Breast epithelium (tissue), 4 donors: ENCODE measurements around the gene DET1. TPM values are rescaled to one million over a fixed set of nuclear protein-coding genes. Genes with fewer than 3 reads are reported as not detected.
"Not testable (repeated sequence)": the region's sequence is repeated elsewhere in the genome, so short reads cannot be mapped to it uniquely, and the experiment has no call there.

Source experiments
- DNase-seq, 2 donors: peaks; one replicate each; pipeline ENCODE4 v3.0.0-alpha.2; 2019; ENCODE audit warnings: low spot score in 2 of 2
- H3K27ac ChIP-seq, 2 donors: fragments of 200-600 bp; sonication (generic) in 1 of 2; one replicate each; pipeline ENCODE4 v1.5.1; 2016 to 2019; ENCODE audit warnings: mild to moderate bottlenecking in 1 of 2
- H3K27me3 ChIP-seq, 2 donors: fragments of 200-600 bp; sonication (generic) in 1 of 2; one replicate each; pipeline versions ENCODE4 v1.5.1 to v1.6.0; 2017 to 2019; ENCODE audit warnings: control low read depth in 1 of 2, mild to moderate bottlenecking in 1 of 2
- H3K36me3 ChIP-seq: fragments of 200-600 bp; one replicate; pipeline ENCODE4 v1.5.1; 2019
- H3K4me1 ChIP-seq, 2 donors: fragments of 200-600 bp; sonication (generic); one replicate each; pipeline ENCODE4 v1.5.1; 2016 to 2019; ENCODE audit warnings: control low read depth in 1 of 2
- H3K4me3 ChIP-seq, 3 donors: fragments of 200-600 bp; sonication (generic); 1 replicate in 2 of 3; 2 replicates in 1 of 3; pipeline ENCODE4 v1.5.1; 2016 to 2019; ENCODE audit warnings: mild to moderate bottlenecking in 3 of 3, moderate library complexity in 2 of 3
- H3K9me3 ChIP-seq, 2 donors: fragments of 200-600 bp; sonication (generic) in 1 of 2; one replicate each; pipeline ENCODE4 v1.5.1; 2016 to 2019; ENCODE audit warnings: control low read depth in 1 of 2
- POLR2A ChIP-seq: fragments of 450-650 bp; IDR thresholded peaks from one replicate; pipeline ENCODE4 v1.6.1; 2016; ENCODE audit warnings: antibody characterized with exemption, mild to moderate bottlenecking, moderate library complexity
- POLR2AphosphoS5 ChIP-seq, 3 donors: sonication (generic); formaldehyde crosslinking; IDR thresholded peaks; one replicate each; pipeline ENCODE4 v1.6.1; 2017; ENCODE audit warnings: antibody characterized with exemption in 3 of 3
- intact Hi-C: fragments of 100-400 bp; cut with DNase I; formaldehyde crosslinking; loops from one replicate; pipeline ENCODE4 v1.15.1; 2023; ENCODE audit warnings: low total_unique reads
- total RNA-seq, 3 donors: library from RNA; depleted of rRNA; stranded (reverse); fragments of >200 nt; gene quantifications; one replicate each; pipeline ENCODE4 v1.1.0, GENCODE V29; 2016
- TF ChIP-seq, protein P1 (sequence below), 3 donors: fragments of 450-650 bp; IDR thresholded peaks; one replicate each; pipeline ENCODE4 v1.5.1; 2016 to 2017; ENCODE audit warnings: antibody characterized with exemption in 3 of 3, mild to moderate bottlenecking in 3 of 3, moderate library complexity in 3 of 3

Gene DET1
- total RNA-seq, 3 donors from 2014 or later, result 7.2 to 19.6 (median 12.1) TPM

DNA sequence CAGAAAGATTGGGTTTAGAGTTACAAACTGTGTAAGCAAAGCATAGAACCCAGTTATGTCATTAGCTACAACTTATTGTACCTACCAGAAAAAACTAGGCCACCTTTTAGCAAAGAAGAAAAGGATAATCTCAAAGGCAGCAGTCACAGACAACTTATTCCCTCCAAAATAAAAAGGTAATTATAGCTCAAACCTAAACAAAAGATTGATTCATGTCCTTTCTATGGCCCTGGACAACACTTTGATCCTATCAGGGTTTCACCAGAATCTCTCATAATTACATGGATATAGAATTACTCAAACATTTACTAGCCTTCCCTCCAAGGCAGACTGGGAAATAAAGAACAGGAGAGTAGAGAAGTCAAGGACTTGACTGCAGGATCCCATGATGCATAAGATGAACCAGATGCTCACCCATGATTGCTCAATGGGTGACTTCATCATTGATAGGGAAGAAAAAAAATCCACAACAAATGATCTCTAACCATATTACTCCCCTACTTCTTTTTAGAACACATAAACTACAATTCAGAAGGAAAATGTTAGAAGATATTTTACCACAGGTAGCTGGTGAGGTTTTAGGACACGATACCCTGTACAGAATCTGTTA lies 17.4 kb downstream of the DET1 start:
- Histone ChIP-seq H3K4me1 (no peaks in the 10 kb centered on the region), H3K27ac (no peak overlapping the region), H3K4me3 (no peak overlapping the region), H3K9me3 (no peaks in the 10 kb centered on the region), H3K36me3 (no peaks in the 10 kb centered on the region), H3K27me3 (no peaks in the 10 kb centered on the region)
- TF ChIP-seq, protein P1, sequence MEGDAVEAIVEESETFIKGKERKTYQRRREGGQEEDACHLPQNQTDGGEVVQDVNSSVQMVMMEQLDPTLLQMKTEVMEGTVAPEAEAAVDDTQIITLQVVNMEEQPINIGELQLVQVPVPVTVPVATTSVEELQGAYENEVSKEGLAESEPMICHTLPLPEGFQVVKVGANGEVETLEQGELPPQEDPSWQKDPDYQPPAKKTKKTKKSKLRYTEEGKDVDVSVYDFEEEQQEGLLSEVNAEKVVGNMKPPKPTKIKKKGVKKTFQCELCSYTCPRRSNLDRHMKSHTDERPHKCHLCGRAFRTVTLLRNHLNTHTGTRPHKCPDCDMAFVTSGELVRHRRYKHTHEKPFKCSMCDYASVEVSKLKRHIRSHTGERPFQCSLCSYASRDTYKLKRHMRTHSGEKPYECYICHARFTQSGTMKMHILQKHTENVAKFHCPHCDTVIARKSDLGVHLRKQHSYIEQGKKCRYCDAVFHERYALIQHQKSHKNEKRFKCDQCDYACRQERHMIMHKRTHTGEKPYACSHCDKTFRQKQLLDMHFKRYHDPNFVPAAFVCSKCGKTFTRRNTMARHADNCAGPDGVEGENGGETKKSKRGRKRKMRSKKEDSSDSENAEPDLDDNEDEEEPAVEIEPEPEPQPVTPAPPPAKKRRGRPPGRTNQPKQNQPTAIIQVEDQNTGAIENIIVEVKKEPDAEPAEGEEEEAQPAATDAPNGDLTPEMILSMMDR (IDR thresholded peaks at IDR 0.05), result no peak
- no peak for TF ChIP-seq POLR2AphosphoS5 (IDR thresholded peaks at IDR 0.05)
- TF ChIP-seq POLR2A, result no peak
- no peak for DNase-seq
- intact Hi-C loops, result no loop called here

DNA sequence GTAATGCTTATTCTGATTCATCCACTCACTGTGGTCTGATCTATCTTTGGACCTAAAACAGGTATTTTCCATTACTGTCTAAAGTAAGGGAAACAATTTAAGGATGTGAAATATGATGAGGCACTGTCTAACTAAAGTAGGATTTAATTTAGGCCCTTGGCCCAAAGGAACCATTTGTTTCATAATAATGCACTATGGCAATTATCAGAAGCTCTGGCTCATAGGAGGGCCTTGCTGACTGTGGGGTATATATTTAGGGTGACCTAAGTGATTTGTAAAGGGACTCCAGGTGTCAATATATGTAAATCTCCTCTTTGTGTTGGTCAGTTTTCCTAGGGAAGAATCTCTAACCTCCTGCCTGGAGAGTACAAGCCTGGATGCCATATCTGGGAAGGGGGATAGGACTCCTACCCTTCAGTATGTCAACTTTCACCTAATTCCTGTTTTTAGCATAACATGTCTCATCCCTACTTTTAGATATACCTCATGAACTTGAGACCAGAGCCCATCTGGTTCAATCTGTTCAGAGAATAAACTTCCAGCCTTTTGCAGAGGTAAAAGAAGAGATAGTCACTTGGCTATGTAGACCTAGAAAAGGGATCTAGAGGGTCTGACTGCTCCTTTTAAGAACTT lies 20.1 kb downstream of the DET1 start:
- intact Hi-C loops, result no loop called here
- Histone ChIP-seq H3K4me1 (no peaks in the 10 kb centered on the region), H3K36me3 (no peaks in the 10 kb centered on the region), H3K4me3 (no peak overlapping the region), H3K27me3 (no peaks in the 10 kb centered on the region), H3K9me3 (no peaks in the 10 kb centered on the region), H3K27ac (no peak overlapping the region)
- no peak for DNase-seq
- TF ChIP-seq POLR2AphosphoS5 (IDR thresholded peaks at IDR 0.05) (no peak), POLR2A (no peak)
- TF ChIP-seq, protein P1 (IDR thresholded peaks at IDR 0.05), result no peak

DNA sequence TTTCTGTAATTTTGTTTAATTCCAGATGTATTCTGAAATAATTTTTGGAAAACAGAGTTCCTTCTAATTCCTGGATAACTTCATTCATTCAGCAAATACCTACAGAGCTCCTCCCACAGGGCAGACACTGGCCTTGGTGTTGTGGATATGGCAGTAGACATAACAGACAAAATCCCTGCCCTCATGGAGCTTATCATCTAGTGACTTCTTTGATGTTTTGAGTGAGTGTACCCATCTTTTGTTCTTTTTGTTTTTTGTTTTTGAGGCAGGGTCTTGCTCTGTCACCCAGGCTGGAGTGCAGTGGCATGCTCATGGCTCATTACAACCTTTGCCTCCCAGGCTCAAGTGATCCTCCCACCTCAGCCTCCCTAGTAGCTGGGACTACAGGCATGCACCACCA lies 21.1 kb downstream of the DET1 start:
- Histone ChIP-seq H3K27ac (no peak overlapping the region), H3K4me3 (no peak overlapping the region), H3K9me3 (no peaks in the 10 kb centered on the region), H3K36me3 (no peaks in the 10 kb centered on the region), H3K4me1 (no peaks in the 10 kb centered on the region), H3K27me3 (no peaks in the 10 kb centered on the region)
- intact Hi-C loops, result no loop called here
- TF ChIP-seq POLR2AphosphoS5 (IDR thresholded peaks at IDR 0.05) (no peak), POLR2A (no peak)
- TF ChIP-seq, protein P1 (IDR thresholded peaks at IDR 0.05), result no peak
- DNase-seq, result no peak

DNA sequence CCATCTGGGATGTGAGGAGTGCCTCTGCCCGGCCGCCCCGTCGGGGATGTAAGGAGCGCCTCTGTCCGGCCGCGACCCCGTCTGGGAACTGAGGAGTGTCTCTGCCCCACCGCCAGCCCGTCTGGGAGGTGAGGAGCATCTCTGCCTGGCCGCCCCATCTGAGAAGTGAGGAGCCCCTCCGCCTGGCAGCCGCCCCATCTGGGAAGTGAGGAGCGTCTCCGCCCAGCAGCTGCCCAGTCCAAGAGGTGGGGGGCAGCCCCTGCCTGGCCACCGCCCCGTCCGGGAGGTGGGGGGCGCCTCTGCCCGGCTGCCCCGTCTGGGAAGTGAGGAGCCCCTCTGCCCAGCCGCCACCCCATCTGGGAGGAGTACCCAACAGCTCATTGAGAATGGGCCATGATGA lies 22.4 kb downstream of the DET1 start:
- DNase-seq, intact Hi-C loops, H3K4me1 ChIP-seq, H3K36me3 ChIP-seq, H3K9me3 ChIP-seq, H3K27me3 ChIP-seq, H3K4me3 ChIP-seq, H3K27ac ChIP-seq: not testable (repeated sequence)

DNA sequence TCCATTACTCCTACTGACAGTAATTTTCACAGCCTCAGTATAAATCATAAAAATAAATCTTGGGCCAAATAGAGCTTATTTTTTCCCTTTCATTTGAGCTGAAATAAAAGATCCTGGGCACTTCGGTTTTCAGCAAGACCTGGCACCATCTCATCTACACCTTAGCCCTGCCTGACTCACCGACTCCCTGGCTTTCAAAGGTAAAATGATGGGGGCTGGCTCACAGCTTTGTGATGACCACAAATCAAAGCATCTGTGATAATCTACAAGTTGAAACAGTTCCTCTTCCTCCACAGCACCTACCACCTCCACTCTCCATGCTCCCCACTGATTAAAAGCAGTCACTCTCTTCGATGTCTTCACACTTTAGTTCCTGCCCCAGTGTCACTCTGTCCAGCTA lies 27.6 kb downstream of the DET1 start:
- Histone ChIP-seq H3K9me3 (no peaks in the 10 kb centered on the region), H3K27ac (no peak overlapping the region), H3K4me1 (no peaks in the 10 kb centered on the region), H3K4me3 (no peak overlapping the region), H3K27me3 (no peaks in the 10 kb centered on the region), H3K36me3 (no peaks in the 10 kb centered on the region)
- no peak for TF ChIP-seq POLR2AphosphoS5 (IDR thresholded peaks at IDR 0.05)
- no peak for TF ChIP-seq POLR2A
- no peak for DNase-seq
- intact Hi-C loops, result no loop called here

DNA sequence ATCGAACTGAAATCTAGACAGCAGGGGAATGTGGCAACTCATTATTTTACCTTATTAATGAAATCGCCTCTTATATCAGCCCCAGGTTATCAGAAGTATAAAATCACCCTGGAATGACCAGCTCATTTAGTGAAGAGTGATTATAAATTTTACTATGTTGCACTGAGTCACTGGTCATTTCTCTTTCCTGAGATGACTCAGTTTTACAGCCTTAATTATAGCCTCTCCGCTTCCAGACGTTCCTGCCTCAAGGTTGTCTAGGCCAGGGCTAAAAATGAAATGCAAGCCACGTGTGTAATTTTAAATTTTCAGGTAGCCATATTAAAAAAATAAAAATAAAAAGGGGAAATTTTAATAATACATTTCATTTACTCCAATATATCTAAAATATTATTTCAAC lies 33.3 kb downstream of the DET1 start:
- Histone ChIP-seq H3K27ac (no peak overlapping the region), H3K27me3 (no peaks in the 10 kb centered on the region), H3K4me1 (no peaks in the 10 kb centered on the region), H3K9me3 (no peaks in the 10 kb centered on the region), H3K36me3 (no peaks in the 10 kb centered on the region), H3K4me3 (no peak overlapping the region)
- DNase-seq, result no peak
- intact Hi-C loops, result no loop called here
- TF ChIP-seq POLR2AphosphoS5 (IDR thresholded peaks at IDR 0.05), result no peak
- TF ChIP-seq, protein P1 (IDR thresholded peaks at IDR 0.05), result no peak
- no peak for TF ChIP-seq POLR2A
